DMS153 (cell line): Measurements from ENCODE around the gene EDDM3A.
"Not testable (repeated sequence)": the region's sequence is repeated elsewhere in the genome, so short reads cannot be mapped to it uniquely, and the experiment has no call there.

Experiments
- DNase-seq: peaks from one replicate; lab custom pipeline; 2025; lab: John Stamatoyannopoulos, UW

EDDM3A gene

DNA sequence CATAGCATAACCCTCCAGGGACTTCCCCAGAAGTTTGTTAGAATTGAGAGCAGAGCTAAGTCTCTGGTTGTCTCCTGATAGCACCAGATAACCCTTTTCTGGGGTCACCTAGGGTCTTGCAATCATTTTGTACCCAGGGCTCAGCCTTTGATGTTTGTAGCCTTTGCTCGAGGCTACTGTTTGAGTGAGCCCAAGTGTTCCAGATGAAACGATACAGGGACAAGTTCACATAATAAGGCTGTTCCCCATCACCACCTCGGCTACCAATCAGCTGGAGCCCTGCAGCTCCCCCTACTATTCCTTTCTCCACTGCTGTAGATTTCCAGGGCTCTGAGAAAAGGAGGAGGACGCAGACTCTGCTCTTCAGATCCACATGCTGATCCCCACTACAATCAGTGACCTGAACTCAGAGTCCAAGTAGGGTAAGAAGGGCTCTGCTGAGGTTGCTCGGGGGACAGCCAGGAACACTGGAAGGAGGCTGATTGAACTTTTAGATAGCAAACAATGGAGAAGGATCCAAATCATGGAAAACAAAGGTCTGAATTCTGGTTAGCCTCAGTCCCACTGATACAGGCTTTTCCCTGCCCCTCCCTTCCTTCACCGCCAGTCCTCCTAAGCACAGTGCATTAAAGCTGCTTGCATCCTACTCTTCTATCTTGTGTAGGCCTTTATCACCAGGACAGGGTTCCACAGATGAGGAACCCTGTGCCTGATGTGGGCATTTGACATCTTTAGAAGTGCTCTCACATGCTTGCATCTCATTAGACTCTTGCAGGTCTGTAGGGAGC lies at the start of gene EDDM3A:
Gene EDDM3A, plus strand, starts transcription at position 317 of the 788 bp plus-strand sequence. CDS start 1,694 bp downstream, outside the sequence.
- DNase-seq, result no peak

- no peak for DNase-seq
Measured at GRCh38 chr14:20696764-20697163, 48.9 kb upstream of the EDDM3A start.

GRCh38 chr14:20697273-20698017 lies 48.2 kb upstream of the EDDM3A start:
- peak; percentile 39 for DNase-seq

DNA sequence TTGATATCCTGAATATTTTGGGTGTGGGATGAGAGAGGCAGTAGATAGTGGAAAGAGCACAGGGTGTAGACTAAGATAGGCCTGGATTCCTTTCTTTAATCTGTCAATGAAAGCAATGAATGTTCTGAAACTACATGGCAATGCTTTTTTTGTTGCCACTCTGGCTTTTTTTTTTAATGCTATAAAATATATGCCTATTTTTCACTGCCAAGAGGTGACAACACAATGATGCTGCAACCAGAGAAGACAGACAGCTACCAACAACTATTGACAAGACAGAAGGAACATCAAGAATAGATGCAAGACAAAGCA lies 47.7 kb upstream of the EDDM3A start:
- no peak for DNase-seq

DNA sequence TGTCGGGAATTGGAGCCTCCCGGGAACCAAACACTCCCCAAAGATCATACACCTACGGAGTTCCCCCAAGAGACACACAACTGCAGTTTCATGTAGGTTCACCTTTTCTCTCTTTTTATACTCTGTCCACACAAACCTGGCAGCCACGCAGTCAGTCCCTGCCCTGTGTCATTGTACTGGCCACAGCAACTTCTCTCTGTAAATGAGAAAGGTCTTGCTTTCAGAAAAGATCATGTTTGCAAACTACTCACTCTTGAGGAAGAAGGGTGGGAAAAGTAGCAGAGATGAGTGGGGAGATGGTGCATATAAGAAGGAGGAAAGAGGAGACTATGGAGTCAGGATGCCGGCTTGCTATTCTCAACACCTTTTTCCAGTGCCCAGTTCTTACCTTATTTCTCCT lies 46.8 kb upstream of the EDDM3A start:
- DNase-seq, result no peak

GRCh38 chr14:20699931-20700330 lies 45.8 kb upstream of the EDDM3A start:
- DNase-seq, result no peak

- DNase-seq, result not testable (repeated sequence)
Measured at GRCh38 chr14:20700965-20701364, 44.7 kb upstream of the EDDM3A start.

GRCh38 chr14:20706657-20707355 lies 38.9 kb upstream of the EDDM3A start:
- DNase-seq, result no peak

DNA sequence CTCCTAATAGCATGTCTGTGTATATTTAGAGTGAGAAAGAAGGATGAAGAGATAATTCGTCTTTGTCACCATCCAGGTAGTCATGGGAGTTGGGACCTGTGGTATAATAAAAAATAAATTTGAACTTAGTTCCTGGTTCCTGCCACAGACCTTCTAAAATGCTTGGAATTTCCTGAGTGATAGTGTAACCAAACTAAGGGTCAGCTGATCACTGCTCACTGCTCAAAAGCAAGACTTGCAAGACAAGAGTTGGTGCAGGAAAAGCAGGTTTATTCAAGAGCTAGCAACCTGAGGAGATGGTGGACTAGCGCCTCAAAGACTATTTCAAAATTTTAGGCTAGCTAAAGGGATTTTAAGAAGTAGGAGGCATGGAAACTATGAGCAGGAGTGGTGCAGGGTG lies 38.1 kb upstream of the EDDM3A start:
- DNase-seq, result no peak

GRCh38 chr14:20711261-20711660 lies 34.4 kb upstream of the EDDM3A start:
- no peak for DNase-seq

- no peak for DNase-seq
Measured at GRCh38 chr14:20711685-20712084, 34.0 kb upstream of the EDDM3A start.

DNA sequence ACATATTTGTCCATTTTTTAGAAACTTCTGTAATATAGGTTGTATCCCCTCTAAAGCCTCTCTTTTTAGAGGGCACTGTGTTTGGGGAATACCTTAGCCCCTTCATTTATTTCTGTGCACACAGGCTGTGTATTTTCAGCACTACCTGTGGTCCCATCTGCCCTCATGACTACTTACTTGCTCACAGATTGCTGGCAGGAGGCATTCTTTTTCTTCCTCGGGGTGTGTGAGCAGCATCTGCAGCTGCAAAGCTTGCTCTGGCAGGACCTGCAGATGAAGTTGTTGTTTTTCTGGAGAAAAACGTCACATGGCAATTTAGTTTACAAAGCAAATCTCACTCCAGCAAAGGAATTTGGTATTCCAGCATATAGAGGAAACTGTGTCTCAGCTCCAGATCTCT lies 32.8 kb upstream of the EDDM3A start:
- no peak for DNase-seq

GRCh38 chr14:20714593-20715250 lies 31.0 kb upstream of the EDDM3A start:
- DNase-seq, result no peak

GRCh38 chr14:20719777-20720176 lies 25.9 kb upstream of the EDDM3A start:
- DNase-seq, result no peak

DNA sequence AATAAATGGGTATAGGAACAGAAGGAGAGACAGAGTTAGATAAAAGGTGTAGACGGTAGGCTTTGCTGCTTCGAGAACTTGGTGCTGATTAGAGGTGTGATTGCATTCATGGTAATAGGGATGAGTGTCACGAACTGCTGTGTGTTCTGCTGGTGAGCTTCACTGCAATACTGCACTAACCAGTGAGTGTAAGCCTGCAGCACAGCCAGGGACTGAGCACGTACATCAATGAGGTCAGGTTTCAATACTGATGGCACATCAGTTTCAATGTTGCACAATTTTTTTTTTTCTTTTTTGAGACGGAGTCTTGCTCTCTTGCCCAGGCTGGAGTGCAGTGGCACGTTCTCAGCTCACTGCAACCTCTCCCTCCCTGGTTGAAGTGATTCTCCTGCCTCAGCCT lies 24.9 kb upstream of the EDDM3A start:
- no peak for DNase-seq

DNA sequence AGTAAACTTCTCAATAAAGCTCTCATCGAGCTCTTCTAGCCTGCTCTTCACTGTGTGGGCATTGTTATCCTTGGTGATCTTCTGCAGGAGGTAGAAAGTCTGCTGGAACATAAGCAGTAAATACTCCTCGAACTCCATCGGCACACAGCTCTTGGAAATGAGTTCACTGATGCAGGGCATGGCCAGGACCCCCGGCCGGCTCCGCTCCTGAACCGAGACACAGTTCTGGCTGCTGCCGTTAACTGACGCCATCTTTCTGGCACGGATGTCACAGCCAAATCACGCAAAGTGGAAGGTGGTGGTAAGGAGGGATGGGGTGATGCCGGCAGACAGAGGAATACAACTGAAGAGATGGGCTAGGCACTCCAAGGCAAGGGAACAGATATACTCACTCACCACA lies 23.7 kb upstream of the EDDM3A start:
- DNase-seq, result no peak

GRCh38 chr14:20723488-20723887 lies 22.2 kb upstream of the EDDM3A start:
- no peak for DNase-seq

GRCh38 chr14:20726121-20726520 lies 19.6 kb upstream of the EDDM3A start:
- DNase-seq, result not testable (repeated sequence)

- DNase-seq, result no peak
Measured at GRCh38 chr14:20726531-20726930, 19.2 kb upstream of the EDDM3A start.

DNA sequence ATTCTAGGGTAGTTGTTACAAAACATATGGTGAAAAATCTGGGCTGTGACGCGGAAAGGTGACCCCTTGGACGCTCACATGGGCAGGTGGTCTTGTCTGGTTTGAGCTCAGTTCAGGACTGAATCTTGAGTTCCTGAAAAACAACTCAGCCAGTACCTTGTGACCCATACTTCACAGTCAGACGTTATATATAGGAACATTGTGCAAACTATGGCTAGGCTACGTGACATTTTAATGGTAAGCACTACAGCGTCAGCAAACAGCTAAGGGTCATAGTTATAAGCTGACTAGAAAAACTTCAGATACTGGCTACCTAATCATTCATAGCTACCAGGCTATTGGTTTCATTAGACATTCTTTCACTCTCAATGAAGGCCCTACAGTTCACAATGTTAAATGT lies 14.8 kb upstream of the EDDM3A start:
- DNase-seq, result no peak

DNA sequence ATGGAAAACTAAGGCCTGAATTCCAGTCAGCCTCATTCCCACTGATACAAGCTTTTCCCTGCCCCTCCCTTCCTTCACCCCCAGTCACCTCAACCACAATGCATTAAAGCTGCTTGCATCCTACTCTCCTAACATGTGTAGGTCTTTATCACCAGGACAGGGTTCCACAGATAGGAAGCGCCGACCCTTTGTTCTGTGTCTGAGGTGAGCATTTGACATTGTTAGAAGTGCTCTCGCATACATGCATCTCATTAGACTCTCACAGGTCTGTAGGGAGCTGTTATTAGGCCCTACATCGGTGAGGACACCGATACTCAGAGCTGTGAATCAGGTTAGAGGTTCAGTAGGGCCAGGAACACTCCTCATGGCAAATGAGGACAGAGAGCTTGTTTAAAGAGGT lies 13.2 kb upstream of the EDDM3A start:
- DNase-seq, result no peak

DNA sequence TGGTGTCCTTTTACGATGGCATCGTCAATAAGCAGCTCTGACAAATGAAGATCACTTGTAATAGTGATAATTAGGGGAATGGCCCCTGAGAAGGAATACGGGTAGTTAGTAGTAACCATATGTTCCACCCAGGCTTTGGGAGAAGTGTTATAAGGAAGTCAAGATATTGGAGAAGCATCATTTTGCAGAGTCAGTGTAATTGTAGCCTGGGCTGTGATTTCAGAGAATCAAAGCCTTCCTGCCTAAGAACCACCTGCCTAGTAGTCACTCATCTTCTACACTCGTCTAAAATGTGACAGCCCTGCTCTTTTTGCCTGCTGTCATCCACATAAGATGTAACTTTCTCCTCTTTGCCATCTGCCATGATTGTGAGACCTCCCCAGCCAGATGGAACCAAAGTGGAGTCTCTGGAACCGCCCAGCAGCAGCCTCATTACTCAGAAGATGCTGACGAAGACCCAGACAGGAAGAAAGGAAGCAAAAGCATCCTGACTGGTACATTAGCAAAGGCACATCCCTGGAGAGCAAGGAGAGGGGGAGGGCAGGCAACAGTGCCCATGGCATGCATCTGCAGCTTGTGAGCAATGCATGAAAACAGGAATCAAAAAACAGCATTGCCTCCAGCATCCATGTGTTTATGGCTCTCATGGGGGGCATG lies 12.6 kb upstream of the EDDM3A start:
- no peak for DNase-seq
